IMR-90 (cell line): ENCODE data around the gene TRPM7. TPM values are rescaled to one million over a fixed set of nuclear protein-coding genes. Genes with fewer than 3 reads are reported as not detected.

Source experiments
- ATAC-seq: fragments of 200-7000 bp; cut with Tn5 transposase; 2 replicates; pipeline ENCODE4 v1.9.1; 2020; ENCODE audit warnings: low read depth, mild to moderate bottlenecking, moderate library complexity
- BruUV-seq: library from RNA; stranded (reverse); fragments of 400-500 nt; replicated peaks from 2 replicates; lab custom pipeline; 2021; lab: Mats Ljungman, UMichigan
- CTCF ChIA-PET: fragments of 300-600 bp; formaldehyde crosslinking; extraction: SDS; loops from one replicate; lab custom pipeline; 2021; ENCODE audit warnings: antibody characterized with exemption; lab: Yijun Ruan, JAX
- POLR2A ChIA-PET: fragments of 300-600 bp; sonication (Branson Sonifier 250); formaldehyde crosslinking; loops from one replicate; lab custom pipeline; 2022; ENCODE audit warnings: antibody characterized with exemption; ENCODE audit not compliant: unreplicated experiment; lab: Charles Lee
- DNase-seq: peaks from one replicate; pipeline ENCODE4 v3.0.0; 2013
- H2AFZ ChIP-seq: replicated peaks from 2 replicates; pipeline ENCODE3; 2013; ENCODE audit warnings: low read length, mild to moderate bottlenecking; ENCODE audit not compliant: poor library complexity
- H2AK5ac ChIP-seq: 2 replicates; pipeline ENCODE4 v1.6.1; 2013; ENCODE audit warnings: low read depth, low read length, inconsistent platforms
- H2AK9ac ChIP-seq: replicated peaks from 2 replicates; pipeline ENCODE3; 2013; ENCODE audit warnings: mild to moderate bottlenecking, low read depth, low read length, moderate library complexity; ENCODE audit not compliant: poor library complexity
- H2BK120ac ChIP-seq: 2 replicates; pipeline ENCODE4 v1.6.1; 2013; ENCODE audit warnings: low read depth, low read length, inconsistent platforms
- H2BK15ac ChIP-seq: 3 replicates; pipeline ENCODE4 v1.6.1; 2013; ENCODE audit warnings: low read depth, low read length, inconsistent platforms
- H2BK20ac ChIP-seq: 2 replicates; pipeline ENCODE4 v1.6.1; 2013; ENCODE audit warnings: low read depth, mild to moderate bottlenecking, inconsistent platforms, low read length, moderate library complexity
- H2BK5ac ChIP-seq: 2 replicates; pipeline ENCODE4 v1.6.1; 2013; ENCODE audit warnings: mild to moderate bottlenecking, low read depth, low read length, inconsistent platforms; ENCODE audit not compliant: poor library complexity, severe bottlenecking
- H3K14ac ChIP-seq: replicated peaks from 2 replicates; pipeline ENCODE4 v1.6.1; 2013; ENCODE audit warnings: low read depth, low read length, inconsistent platforms
- H3K18ac ChIP-seq: 2 replicates; pipeline ENCODE4 v1.6.1; 2013; ENCODE audit warnings: low read depth, low read length, control low read depth
- H3K23ac ChIP-seq: 2 replicates; pipeline ENCODE4 v1.6.1; 2013; ENCODE audit warnings: low read depth, low read length, inconsistent platforms
- H3K27ac ChIP-seq: 2 replicates; pipeline ENCODE4 v1.5.1; 2013; ENCODE audit warnings: mild to moderate bottlenecking, control low read depth, low read length; ENCODE audit not compliant: insufficient read depth
- H3K27me3 ChIP-seq: 2 replicates; pipeline ENCODE4 v1.6.1; 2013; ENCODE audit warnings: low read length; ENCODE audit not compliant: control insufficient read depth, insufficient read depth
- H3K36me3 ChIP-seq: 2 replicates; pipeline ENCODE4 v1.6.1; 2013; ENCODE audit warnings: low read length, mixed read lengths; ENCODE audit not compliant: control insufficient read depth, insufficient read depth
- H3K4ac ChIP-seq: 2 replicates; pipeline ENCODE4 v1.6.1; 2013; ENCODE audit warnings: low read depth, low read length, inconsistent platforms
- H3K4me1 ChIP-seq: 2 replicates; pipeline ENCODE4 v1.6.1; 2013; ENCODE audit warnings: low read length, mixed read lengths; ENCODE audit not compliant: control insufficient read depth, insufficient read depth
- H3K4me2 ChIP-seq: 2 replicates; pipeline ENCODE4 v1.6.1; 2013; ENCODE audit warnings: low read depth, mild to moderate bottlenecking, control low read depth, low read length, moderate library complexity
- H3K4me3 ChIP-seq: 2 replicates; pipeline ENCODE4 v1.5.1; 2013; ENCODE audit warnings: low read depth, mild to moderate bottlenecking, control low read depth, low read length, moderate library complexity; ENCODE audit not compliant: insufficient read depth
- H3K56ac ChIP-seq: 2 replicates; pipeline ENCODE4 v1.6.1; 2013; ENCODE audit warnings: low read length, inconsistent platforms; ENCODE audit not compliant: insufficient read depth; ENCODE audit errors: extremely low read depth
- H3K79me1 ChIP-seq, 2 experiments: 2 replicates each; pipeline ENCODE4 v1.6.1; 2013; ENCODE audit warnings: low read length in 2 of 2, inconsistent platforms in 1 of 2, low read depth in 1 of 2
- H3K9ac ChIP-seq: 2 replicates; pipeline ENCODE4 v1.6.1; 2013; ENCODE audit warnings: low read depth, low read length, control low read depth
- H3K9me1 ChIP-seq: 2 replicates; pipeline ENCODE4 v1.6.1; 2013; ENCODE audit warnings: low read length, inconsistent platforms; ENCODE audit not compliant: insufficient read depth
- H3K9me3 ChIP-seq: 2 replicates; pipeline ENCODE4 v1.6.1; 2013; ENCODE audit warnings: low read length; ENCODE audit not compliant: control insufficient read depth, insufficient read depth
- H4K20me1 ChIP-seq: 2 replicates; pipeline ENCODE4 v1.6.1; 2013; ENCODE audit warnings: low read length, inconsistent platforms; ENCODE audit not compliant: insufficient read depth
- H4K5ac ChIP-seq: 2 replicates; pipeline ENCODE4 v1.6.1; 2013; ENCODE audit warnings: mild to moderate bottlenecking, low read depth, low read length, control low read depth
- H4K8ac ChIP-seq, 2 experiments: 2 replicates each; pipeline ENCODE4 v1.6.1; 2013; ENCODE audit warnings: low read depth in 2 of 2, low read length in 2 of 2, control low read depth in 1 of 2, inconsistent platforms in 1 of 2
- H4K91ac ChIP-seq: 2 replicates; pipeline ENCODE4 v1.6.1; 2013; ENCODE audit warnings: low read depth, low read length, inconsistent platforms; ENCODE audit not compliant: insufficient read depth
- CEBPB ChIP-seq: IDR thresholded peaks from 2 replicates; pipeline ENCODE4 v1.6.1; 2012; ENCODE audit warnings: low read depth, low read length, improper control_type of control experiment
- CHD1 ChIP-seq: IDR thresholded peaks from 2 replicates; pipeline ENCODE4 v1.6.1; 2012; ENCODE audit warnings: low read depth, low read length, improper control_type of control experiment
- FOS ChIP-seq: fragments of 150-350 bp; IDR thresholded peaks from 2 replicates; pipeline ENCODE4 v1.6.1; 2016; ENCODE audit warnings: low read depth, low read length
- MXI1 ChIP-seq: IDR thresholded peaks from 2 replicates; pipeline ENCODE4 v1.6.1; 2012; ENCODE audit warnings: low read depth, mild to moderate bottlenecking, low read length, moderate library complexity, borderline replicate concordance
- POLR2A ChIP-seq: IDR thresholded peaks from 2 replicates; pipeline ENCODE4 v1.6.1; 2012; ENCODE audit warnings: mild to moderate bottlenecking, low read depth, low read length
- RAD21 ChIP-seq: IDR thresholded peaks from 2 replicates; pipeline ENCODE4 v1.6.1; 2012; ENCODE audit warnings: low read length, improper control_type of control experiment
- WGBS, 2 experiments: methylation state at CpG; one replicate each; pipeline versions ENCODE4 v1.1.5 to v1.1.7; 2013; ENCODE audit warnings: missing lambda C conversion rate in 2 of 2; ENCODE audit not compliant: insufficient read length in 1 of 2; ENCODE audit errors: extremely low coverage in 2 of 2; 5-methylcytosine and 5-hydroxymethylcytosine counted together
- dilution Hi-C: fragments of 300-500 bp; cut with HindIII; formaldehyde crosslinking; loops from one replicate; pipeline ENCODE4 v1.14.3; 2018; ENCODE audit warnings: low sequenced_read_pairs; ENCODE audit not compliant: unreplicated experiment
- in situ Hi-C: fragments of 300-500 bp; cut with MboI; formaldehyde crosslinking; loops from 3 replicates; pipeline ENCODE4 v1.14.3; 2019; ENCODE audit warnings: low sequenced_read_pairs, inconsistent platforms, mixed read lengths
- intact Hi-C: fragments of 100-400 bp; cut with micrococcal nuclease; formaldehyde crosslinking; loops from 2 replicates; pipeline ENCODE4 v1.10.0; 2022
- polyA plus RNA-seq, 3 experiments: library from polyadenylated mRNA; depleted of rRNA; stranded (reverse); fragments of >200 nt; gene quantifications; 2 replicates each; pipeline ENCODE4 v1.2.3, GENCODE V29; 2012; ENCODE audit warnings: low replicate concordance in 1 of 3
- total RNA-seq: library from RNA; depleted of rRNA; stranded (reverse); fragments of >200 nt; gene quantifications from 2 replicates; pipeline ENCODE4 v1.2.3, GENCODE V29; 2012
- TF ChIP-seq, protein P1 (sequence below): conservative IDR thresholded peaks from 2 replicates; pipeline ENCODE4 v1.5.1; 2012; ENCODE audit warnings: mild to moderate bottlenecking, low read depth, low read length, improper control_type of control experiment
- TF ChIP-seq, protein P2 (sequence below): fragments of 150-350 bp; IDR thresholded peaks from 2 replicates; pipeline ENCODE4 v1.6.1; 2017; ENCODE audit warnings: mild to moderate bottlenecking, antibody characterized with exemption, low read length, low read depth

The TRPM7 gene
- total and polyA plus RNA-seq, 2 of the 4 experiments (the other 2 are of a cell fraction): 10.6 to 27.8 TPM

DNA sequence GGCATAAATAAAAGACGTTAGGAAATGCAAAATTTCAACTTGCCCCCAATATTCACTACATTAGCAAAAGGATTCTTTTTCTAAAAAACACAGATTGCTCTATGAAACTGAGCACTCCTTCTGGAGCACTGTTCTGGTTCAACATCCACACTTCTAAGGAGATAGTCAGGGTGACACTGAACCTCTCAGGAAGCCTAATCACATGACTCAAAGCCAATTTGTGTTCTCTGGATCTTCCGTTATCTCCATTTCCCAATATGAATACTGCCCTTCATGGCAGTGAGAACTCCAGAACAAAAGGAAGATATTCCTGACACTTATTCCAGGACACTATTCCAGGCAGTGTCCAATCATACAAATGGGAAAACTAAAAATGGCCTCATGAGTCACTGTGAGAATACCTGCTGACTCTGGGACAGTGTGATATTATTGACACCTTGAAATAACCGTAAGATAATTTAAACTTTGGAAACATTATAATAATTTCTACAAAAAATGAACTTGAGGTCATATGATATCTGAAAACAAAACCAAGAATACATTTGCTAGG, 21.4 kb upstream of the TRPM7 start:
- Histone ChIP-seq H3K4me1 (no peaks in the 10 kb centered on the region), H3K18ac (no peak overlapping the region), H3K9ac (no peak overlapping the region), H3K27ac (no peak overlapping the region), H4K8ac (no peak overlapping the region), H4K5ac (no peak overlapping the region), H3K4me2 (no peak overlapping the region), H3K9me1 (peaks cover 1% of the 10 kb centered on the region; the same call in 1 of the 2 replicates), H2BK5ac (no peak overlapping the region), H2BK120ac (no peak overlapping the region), H2AK5ac (no peak overlapping the region), H3K56ac (no peak overlapping the region), H2AK9ac (no peak overlapping the region), H3K27me3 (no peaks in the 10 kb centered on the region), H4K91ac (no peak overlapping the region), H3K23ac (no peak overlapping the region), H3K79me1 (no peaks in the 10 kb centered on the region; a peak in 1 of 4 replicates), H3K4ac (no peak overlapping the region), H4K20me1 (no peaks in the 10 kb centered on the region), H3K9me3 (no peaks in the 10 kb centered on the region), H2BK15ac (no peak overlapping the region), H3K4me3 (no peak overlapping the region), H3K36me3 (peaks cover 3% of the 10 kb centered on the region; the same call in 1 of the 2 replicates), H2BK20ac (no peak overlapping the region), H2AFZ (no peak overlapping the region), H3K14ac (no peak overlapping the region)
- CTCF ChIA-PET: no interaction called here
- no peak for ATAC-seq
- dilution Hi-C loops (no loop called here), in situ Hi-C loops (no loop called here), intact Hi-C loops (no loop called here)
- BruUV-seq: no TSS peak
- no peak for TF ChIP-seq CHD1
- TF ChIP-seq POLR2A: no peak
- no peak for TF ChIP-seq MXI1
- no peak for TF ChIP-seq CEBPB
- TF ChIP-seq, protein P1, sequence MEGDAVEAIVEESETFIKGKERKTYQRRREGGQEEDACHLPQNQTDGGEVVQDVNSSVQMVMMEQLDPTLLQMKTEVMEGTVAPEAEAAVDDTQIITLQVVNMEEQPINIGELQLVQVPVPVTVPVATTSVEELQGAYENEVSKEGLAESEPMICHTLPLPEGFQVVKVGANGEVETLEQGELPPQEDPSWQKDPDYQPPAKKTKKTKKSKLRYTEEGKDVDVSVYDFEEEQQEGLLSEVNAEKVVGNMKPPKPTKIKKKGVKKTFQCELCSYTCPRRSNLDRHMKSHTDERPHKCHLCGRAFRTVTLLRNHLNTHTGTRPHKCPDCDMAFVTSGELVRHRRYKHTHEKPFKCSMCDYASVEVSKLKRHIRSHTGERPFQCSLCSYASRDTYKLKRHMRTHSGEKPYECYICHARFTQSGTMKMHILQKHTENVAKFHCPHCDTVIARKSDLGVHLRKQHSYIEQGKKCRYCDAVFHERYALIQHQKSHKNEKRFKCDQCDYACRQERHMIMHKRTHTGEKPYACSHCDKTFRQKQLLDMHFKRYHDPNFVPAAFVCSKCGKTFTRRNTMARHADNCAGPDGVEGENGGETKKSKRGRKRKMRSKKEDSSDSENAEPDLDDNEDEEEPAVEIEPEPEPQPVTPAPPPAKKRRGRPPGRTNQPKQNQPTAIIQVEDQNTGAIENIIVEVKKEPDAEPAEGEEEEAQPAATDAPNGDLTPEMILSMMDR: no peak
- no peak for TF ChIP-seq FOS
- TF ChIP-seq, protein P2, sequence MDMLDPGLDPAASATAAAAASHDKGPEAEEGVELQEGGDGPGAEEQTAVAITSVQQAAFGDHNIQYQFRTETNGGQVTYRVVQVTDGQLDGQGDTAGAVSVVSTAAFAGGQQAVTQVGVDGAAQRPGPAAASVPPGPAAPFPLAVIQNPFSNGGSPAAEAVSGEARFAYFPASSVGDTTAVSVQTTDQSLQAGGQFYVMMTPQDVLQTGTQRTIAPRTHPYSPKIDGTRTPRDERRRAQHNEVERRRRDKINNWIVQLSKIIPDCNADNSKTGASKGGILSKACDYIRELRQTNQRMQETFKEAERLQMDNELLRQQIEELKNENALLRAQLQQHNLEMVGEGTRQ: no peak
- no peak for TF ChIP-seq RAD21
- WGBS, 2 experiments: no CpG with 5 or more reads among the region's 3 CpGs
- POLR2A ChIA-PET: no interaction called here
- no peak for DNase-seq
